HepG2 (cell line): ENCODE measurements around the gene LINGO3. TPM values are rescaled to one million over a fixed set of nuclear protein-coding genes. Genes with fewer than 3 reads are reported as not detected.

Experiments used
- GATAD1 ChIP-seq: IDR thresholded peaks from 2 replicates; pipeline ENCODE4 v1.6.1; 2016; ENCODE audit warnings: missing genetic modification reagents, missing compliant biosample characterization
- HNRNPLL ChIP-seq: fragments of 200-400 bp; formaldehyde crosslinking; IDR thresholded peaks from 2 replicates; pipeline ENCODE4 v1.6.1; 2017; ENCODE audit warnings: mild to moderate bottlenecking, low read depth, low read length; ENCODE audit not compliant: poor library complexity, severe bottlenecking
- IRF1 ChIP-seq: sonication (generic); formaldehyde crosslinking; IDR thresholded peaks from 2 replicates; pipeline ENCODE4 v1.4.0; 2020; ENCODE audit warnings: low read depth, mild to moderate bottlenecking, missing genetic modification reagents
- KLF12 ChIP-seq: sonication (generic); formaldehyde crosslinking; IDR thresholded peaks from 2 replicates; pipeline ENCODE4 v1.4.0; 2020; ENCODE audit warnings: missing genetic modification reagents, borderline replicate concordance
- MATR3 ChIP-seq: sonication (generic); formaldehyde crosslinking; IDR thresholded peaks from 2 replicates; pipeline ENCODE4 v1.4.0; 2020; ENCODE audit warnings: missing genetic modification reagents
- MED1 ChIP-seq: sonication (generic); formaldehyde crosslinking; IDR thresholded peaks from 2 replicates; pipeline ENCODE4 v1.4.0; 2020; ENCODE audit warnings: missing genetic modification reagents
- NFE2 ChIP-seq: sonication (generic); formaldehyde crosslinking; IDR thresholded peaks from 2 replicates; pipeline ENCODE4 v1.4.0; 2020; ENCODE audit warnings: missing genetic modification reagents
- PRPF4 ChIP-seq: fragments of 200-400 bp; formaldehyde crosslinking; IDR thresholded peaks from 2 replicates; pipeline ENCODE4 v1.6.1; 2016; ENCODE audit warnings: low read length, low read depth; ENCODE audit not compliant: poor library complexity, severe bottlenecking
- PTBP1 ChIP-seq: fragments of 200-400 bp; formaldehyde crosslinking; IDR thresholded peaks from 2 replicates; pipeline ENCODE4 v1.6.1; 2018; ENCODE audit warnings: low read length, low read depth; ENCODE audit not compliant: poor library complexity, severe bottlenecking
- RAD51 ChIP-seq: fragments of 450-650 bp; IDR thresholded peaks from 2 replicates; pipeline ENCODE4 v1.6.1; 2016; ENCODE audit warnings: borderline replicate concordance
- RFX3 ChIP-seq: IDR thresholded peaks from 2 replicates; pipeline ENCODE4 v1.6.1; 2016; ENCODE audit warnings: missing biosample characterization, missing genetic modification reagents
- TCF12 ChIP-seq, 2 experiments: fragments of 450-650 bp in 1 of 2; sonication (generic) in 1 of 2; formaldehyde crosslinking in 1 of 2; IDR thresholded peaks; 2 replicates each; pipeline versions ENCODE4 v1.6.1 to v1.8.0; 2017 to 2022; ENCODE audit warnings: antibody characterized with exemption in 1 of 2, mild to moderate bottlenecking in 1 of 2, missing genetic modification reagents in 1 of 2, moderate library complexity in 1 of 2
- THAP8 ChIP-seq: sonication (generic); formaldehyde crosslinking; IDR thresholded peaks from 2 replicates; pipeline ENCODE4 v1.5.1; 2020; ENCODE audit warnings: missing genetic modification reagents, mild to moderate bottlenecking, borderline replicate concordance
- TSC22D2 ChIP-seq: sonication (generic); formaldehyde crosslinking; IDR thresholded peaks from 2 replicates; pipeline ENCODE4 v1.5.1; 2020; ENCODE audit warnings: missing genetic modification reagents, mild to moderate bottlenecking, borderline replicate concordance
- ZNF446 ChIP-seq: sonication (generic); formaldehyde crosslinking; IDR thresholded peaks from 2 replicates; pipeline ENCODE4 v1.5.0; 2020; ENCODE audit warnings: mild to moderate bottlenecking, missing genetic modification reagents
- ZSCAN12 ChIP-seq: sonication (generic); formaldehyde crosslinking; IDR thresholded peaks from 2 replicates; pipeline ENCODE4 v1.9.0; 2021; ENCODE audit warnings: mild to moderate bottlenecking, missing genetic modification reagents
- polyA plus RNA-seq, 8 experiments: library from polyadenylated mRNA; depleted of rRNA in 3 of 8; stranded (reverse) in 7 of 8; unstranded in 1 of 8; fragments of >200 nt; fragmentation: Illumina TruSeq in 4 of 8; extraction: Trizol in 4 of 8; gene quantifications; 2 replicates each; pipeline versions ENCODE4 v1.2.1 to v1.2.3, GENCODE V29; 2011 to 2016; ENCODE audit warnings: low read depth in 4 of 8, missing spikeins in 1 of 8, mixed read lengths in 1 of 8; ENCODE audit not compliant: insufficient read depth in 1 of 8
- total RNA-seq, 5 experiments: library from RNA; depleted of rRNA; stranded (reverse); fragments of >200 nt; fragmentation: Illumina TruSeq; extraction: Trizol; gene quantifications; 2 replicates each; pipeline ENCODE4 v1.2.3, GENCODE V29; 2016; ENCODE audit warnings: low read depth in 1 of 5
- TF ChIP-seq, protein P1 (sequence below): sonication (generic); formaldehyde crosslinking; IDR thresholded peaks from 2 replicates; pipeline ENCODE4 v1.4.0; 2020; ENCODE audit warnings: mild to moderate bottlenecking, missing genetic modification reagents
- TF ChIP-seq, protein P2 (sequence below): IDR thresholded peaks from 2 replicates; pipeline ENCODE4 v1.6.1; 2016
- TF ChIP-seq, protein P3 (sequence below): sonication (generic); formaldehyde crosslinking; IDR thresholded peaks from 2 replicates; pipeline ENCODE4 v1.4.0; 2020; ENCODE audit warnings: mild to moderate bottlenecking, missing genetic modification reagents

Gene LINGO3
- total and polyA plus RNA-seq, 2 of the 13 experiments (the other 11 are each of a cell fraction or from before 2014, with no cell fraction given) = not detected

DNA sequence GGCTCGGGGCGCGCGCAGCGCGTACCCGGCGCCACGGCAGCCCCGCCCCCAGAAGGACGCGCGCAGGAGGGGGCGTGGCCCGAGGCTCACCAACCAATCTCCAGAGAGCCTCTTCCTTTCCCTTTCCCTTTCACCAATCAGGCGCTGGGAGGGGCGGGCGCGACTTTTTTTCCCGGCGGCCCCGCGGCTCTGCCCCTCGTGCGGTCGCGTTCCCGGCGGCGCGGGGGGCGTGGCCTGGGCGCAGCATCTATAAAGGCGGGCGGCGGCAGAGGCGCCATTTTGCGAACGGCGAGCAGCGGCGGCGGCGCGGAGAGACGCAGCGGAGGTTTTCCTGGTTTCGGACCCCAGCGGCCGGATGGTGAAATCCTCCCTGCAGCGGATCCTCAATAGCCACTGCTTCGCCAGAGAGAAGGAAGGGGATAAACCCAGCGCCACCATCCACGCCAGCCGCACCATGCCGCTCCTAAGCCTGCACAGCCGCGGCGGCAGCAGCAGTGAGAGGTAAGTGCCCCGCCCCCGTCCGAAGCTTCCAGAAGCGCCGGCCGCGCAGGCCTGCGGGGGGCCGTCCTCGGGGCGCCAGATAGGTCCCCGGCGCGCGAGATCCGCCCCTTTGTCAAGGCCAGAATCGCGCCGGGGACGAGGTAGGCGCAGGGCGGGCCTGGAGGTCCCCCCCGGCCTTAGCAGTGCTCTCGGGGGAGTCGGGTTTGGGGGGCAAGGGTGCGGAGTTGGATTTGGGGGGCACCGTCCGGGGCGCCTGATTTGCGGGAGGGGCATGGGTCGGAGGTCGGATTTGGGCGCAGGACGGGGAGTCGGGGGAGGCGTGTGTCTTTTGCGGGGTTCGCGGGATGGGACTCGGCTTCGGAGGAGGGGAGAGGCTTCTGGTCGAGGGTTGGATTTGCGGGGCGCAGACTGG is 38.5 kb downstream of the LINGO3 start (continued):
- TF ChIP-seq IRF1 (CRISPR knock-in tag) (no peak), ZSCAN12 (no peak), TCF12 (IDR thresholded peaks at IDR 0.05) (no peak), TCF12 (CRISPR knock-in tag; IDR thresholded peaks at IDR 0.05) (no peak), RFX3 (no peak), TSC22D2 (CRISPR knock-in tag) (peak; percentile 53; the same call in 1 of the 2 replicates), HNRNPLL (peak; percentile 64), NFE2 (CRISPR knock-in tag) (no peak), ZNF446 (CRISPR knock-in tag) (peak; percentile 6; the same call in 1 of the 2 replicates), THAP8 (0 out of 2 replicates have a peak, but pooled peaks have one; percentile 25), RAD51 (no peak), KLF12 (CRISPR knock-in tag) (peak; percentile 72), MED1 (CRISPR knock-in tag) (peak; percentile 68), PRPF4 (peak; percentile 83), MATR3 (CRISPR knock-in tag) (no peak), PTBP1 (no peak), GATAD1 (peak; percentile 68)
- TF ChIP-seq, protein P1, sequence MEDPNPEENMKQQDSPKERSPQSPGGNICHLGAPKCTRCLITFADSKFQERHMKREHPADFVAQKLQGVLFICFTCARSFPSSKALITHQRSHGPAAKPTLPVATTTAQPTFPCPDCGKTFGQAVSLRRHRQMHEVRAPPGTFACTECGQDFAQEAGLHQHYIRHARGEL (CRISPR knock-in tag) = no peak
- TF ChIP-seq, protein P2, sequence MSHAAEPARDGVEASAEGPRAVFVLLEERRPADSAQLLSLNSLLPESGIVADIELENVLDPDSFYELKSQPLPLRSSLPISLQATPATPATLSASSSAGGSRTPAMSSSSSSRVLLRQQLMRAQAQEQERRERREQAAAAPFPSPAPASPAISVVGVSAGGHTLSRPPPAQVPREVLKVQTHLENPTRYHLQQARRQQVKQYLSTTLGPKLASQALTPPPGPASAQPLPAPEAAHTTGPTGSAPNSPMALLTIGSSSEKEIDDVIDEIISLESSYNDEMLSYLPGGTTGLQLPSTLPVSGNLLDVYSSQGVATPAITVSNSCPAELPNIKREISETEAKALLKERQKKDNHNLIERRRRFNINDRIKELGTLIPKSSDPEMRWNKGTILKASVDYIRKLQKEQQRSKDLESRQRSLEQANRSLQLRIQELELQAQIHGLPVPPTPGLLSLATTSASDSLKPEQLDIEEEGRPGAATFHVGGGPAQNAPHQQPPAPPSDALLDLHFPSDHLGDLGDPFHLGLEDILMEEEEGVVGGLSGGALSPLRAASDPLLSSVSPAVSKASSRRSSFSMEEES (CRISPR knock-in tag) = peak; percentile 56; the same call in 1 of the 2 replicates
- TF ChIP-seq, protein P3, sequence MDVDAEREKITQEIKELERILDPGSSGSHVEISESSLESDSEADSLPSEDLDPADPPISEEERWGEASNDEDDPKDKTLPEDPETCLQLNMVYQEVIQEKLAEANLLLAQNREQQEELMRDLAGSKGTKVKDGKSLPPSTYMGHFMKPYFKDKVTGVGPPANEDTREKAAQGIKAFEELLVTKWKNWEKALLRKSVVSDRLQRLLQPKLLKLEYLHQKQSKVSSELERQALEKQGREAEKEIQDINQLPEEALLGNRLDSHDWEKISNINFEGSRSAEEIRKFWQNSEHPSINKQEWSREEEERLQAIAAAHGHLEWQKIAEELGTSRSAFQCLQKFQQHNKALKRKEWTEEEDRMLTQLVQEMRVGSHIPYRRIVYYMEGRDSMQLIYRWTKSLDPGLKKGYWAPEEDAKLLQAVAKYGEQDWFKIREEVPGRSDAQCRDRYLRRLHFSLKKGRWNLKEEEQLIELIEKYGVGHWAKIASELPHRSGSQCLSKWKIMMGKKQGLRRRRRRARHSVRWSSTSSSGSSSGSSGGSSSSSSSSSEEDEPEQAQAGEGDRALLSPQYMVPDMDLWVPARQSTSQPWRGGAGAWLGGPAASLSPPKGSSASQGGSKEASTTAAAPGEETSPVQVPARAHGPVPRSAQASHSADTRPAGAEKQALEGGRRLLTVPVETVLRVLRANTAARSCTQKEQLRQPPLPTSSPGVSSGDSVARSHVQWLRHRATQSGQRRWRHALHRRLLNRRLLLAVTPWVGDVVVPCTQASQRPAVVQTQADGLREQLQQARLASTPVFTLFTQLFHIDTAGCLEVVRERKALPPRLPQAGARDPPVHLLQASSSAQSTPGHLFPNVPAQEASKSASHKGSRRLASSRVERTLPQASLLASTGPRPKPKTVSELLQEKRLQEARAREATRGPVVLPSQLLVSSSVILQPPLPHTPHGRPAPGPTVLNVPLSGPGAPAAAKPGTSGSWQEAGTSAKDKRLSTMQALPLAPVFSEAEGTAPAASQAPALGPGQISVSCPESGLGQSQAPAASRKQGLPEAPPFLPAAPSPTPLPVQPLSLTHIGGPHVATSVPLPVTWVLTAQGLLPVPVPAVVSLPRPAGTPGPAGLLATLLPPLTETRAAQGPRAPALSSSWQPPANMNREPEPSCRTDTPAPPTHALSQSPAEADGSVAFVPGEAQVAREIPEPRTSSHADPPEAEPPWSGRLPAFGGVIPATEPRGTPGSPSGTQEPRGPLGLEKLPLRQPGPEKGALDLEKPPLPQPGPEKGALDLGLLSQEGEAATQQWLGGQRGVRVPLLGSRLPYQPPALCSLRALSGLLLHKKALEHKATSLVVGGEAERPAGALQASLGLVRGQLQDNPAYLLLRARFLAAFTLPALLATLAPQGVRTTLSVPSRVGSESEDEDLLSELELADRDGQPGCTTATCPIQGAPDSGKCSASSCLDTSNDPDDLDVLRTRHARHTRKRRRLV (CRISPR knock-in tag) = no peak; the same call in 1 of the 2 replicates
